Glutamatergic neuron (in vitro differentiated cells): ENCODE data around the gene TATDN2. TPM values are rescaled to one million over a fixed set of nuclear protein-coding genes. Genes with fewer than 3 reads are reported as not detected.

ENCODE experiments used
- DNase-seq: peaks from one replicate; pipeline ENCODE4 v3.0.0; 2022
- H3K27ac Mint-ChIP-seq: one replicate; pipeline ENCODE4 v1.8.0; 2020; ENCODE audit warnings: mild to moderate bottlenecking, mixed read lengths, inconsistent platforms; ENCODE audit not compliant: unreplicated experiment
- H3K27me3 Mint-ChIP-seq: one replicate; pipeline ENCODE4 v1.8.0; 2020; ENCODE audit warnings: mild to moderate bottlenecking, moderate library complexity, mixed read lengths, inconsistent platforms; ENCODE audit not compliant: unreplicated experiment
- H3K36me3 Mint-ChIP-seq: one replicate; pipeline ENCODE4 v1.8.0; 2020; ENCODE audit warnings: mild to moderate bottlenecking, mixed read lengths, inconsistent platforms; ENCODE audit not compliant: unreplicated experiment
- H3K4me1 Mint-ChIP-seq: one replicate; pipeline ENCODE4 v1.8.0; 2020; ENCODE audit warnings: mild to moderate bottlenecking, low read depth, mixed read lengths, inconsistent platforms; ENCODE audit not compliant: unreplicated experiment
- H3K4me3 Mint-ChIP-seq: one replicate; pipeline ENCODE4 v1.8.0; 2020; ENCODE audit warnings: mild to moderate bottlenecking, mixed read lengths, inconsistent platforms; ENCODE audit not compliant: unreplicated experiment
- H3K9me3 Mint-ChIP-seq: one replicate; pipeline ENCODE4 v1.8.0; 2020; ENCODE audit warnings: mild to moderate bottlenecking, moderate library complexity, mixed read lengths, inconsistent platforms; ENCODE audit not compliant: unreplicated experiment
- total RNA-seq: library from RNA; stranded (reverse); fragmentation: NEBNext Ultra II Directional; extraction: Animal tissue kit (Norgen Biotek cat#: 25700); gene quantifications from one replicate; pipeline ENCODE4 v1.2.1, GENCODE V29; 2021; ENCODE audit not compliant: unreplicated experiment
- TF ChIP-seq, protein P1 (sequence below): fragments of 200-600 bp; sonication (generic); IDR thresholded peaks from one replicate; pipeline ENCODE4 v1.5.0; 2021; ENCODE audit not compliant: partially characterized antibody, unreplicated experiment

Gene TATDN2
- total RNA-seq, 1 donor from 2014 or later: 24.7 TPM

DNA sequence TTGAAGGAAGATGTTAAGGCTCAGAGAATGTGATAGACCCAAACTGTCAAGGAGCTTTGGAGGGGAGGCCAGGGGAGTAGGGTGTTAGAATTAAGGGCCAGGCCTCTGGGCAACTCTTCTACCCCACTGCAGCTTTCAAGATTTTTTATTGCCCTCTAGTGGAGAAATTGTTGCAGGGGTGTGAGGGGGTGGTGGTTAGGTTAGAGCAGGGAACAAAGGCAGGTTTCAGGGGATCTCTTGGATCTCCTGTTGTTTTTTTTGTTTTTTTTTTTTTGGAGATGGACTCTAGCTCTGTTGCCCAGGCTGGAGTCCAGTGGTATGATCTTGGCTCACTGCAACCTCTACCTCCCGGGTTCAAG is 74.1 kb downstream of the TATDN2 start:
- H3K4me1 Mint-ChIP-seq: peaks cover 4% of the 10 kb centered on the region

DNA sequence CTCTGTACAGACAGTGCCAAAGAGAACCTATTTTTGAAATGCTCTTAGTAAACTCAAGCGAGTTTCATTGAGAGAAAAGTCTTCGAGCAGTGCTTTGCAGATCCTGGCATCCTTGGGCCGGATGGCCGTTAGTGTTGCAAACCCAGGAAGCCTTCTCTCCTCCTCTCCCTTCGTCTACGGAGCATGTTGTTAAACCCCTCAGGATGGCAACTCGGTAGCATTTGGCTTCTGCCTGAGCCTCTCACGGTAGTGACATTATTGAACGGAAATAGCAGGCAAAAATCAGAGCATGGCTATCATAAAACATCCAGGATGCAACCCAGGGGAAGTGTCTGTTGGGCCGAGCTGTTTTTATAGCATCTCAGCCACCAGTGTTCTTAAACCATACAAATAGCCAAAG is 79.3 kb downstream of the TATDN2 start:
- Mint-ChIP-seq H3K27ac (no peak overlapping the region), H3K27me3 (peaks cover 2% of the 10 kb centered on the region), H3K4me1 (peaks cover 3% of the 10 kb centered on the region), H3K9me3 (no peaks in the 10 kb centered on the region), H3K4me3 (no peak overlapping the region), H3K36me3 (no peaks in the 10 kb centered on the region)
- TF ChIP-seq, protein P1, sequence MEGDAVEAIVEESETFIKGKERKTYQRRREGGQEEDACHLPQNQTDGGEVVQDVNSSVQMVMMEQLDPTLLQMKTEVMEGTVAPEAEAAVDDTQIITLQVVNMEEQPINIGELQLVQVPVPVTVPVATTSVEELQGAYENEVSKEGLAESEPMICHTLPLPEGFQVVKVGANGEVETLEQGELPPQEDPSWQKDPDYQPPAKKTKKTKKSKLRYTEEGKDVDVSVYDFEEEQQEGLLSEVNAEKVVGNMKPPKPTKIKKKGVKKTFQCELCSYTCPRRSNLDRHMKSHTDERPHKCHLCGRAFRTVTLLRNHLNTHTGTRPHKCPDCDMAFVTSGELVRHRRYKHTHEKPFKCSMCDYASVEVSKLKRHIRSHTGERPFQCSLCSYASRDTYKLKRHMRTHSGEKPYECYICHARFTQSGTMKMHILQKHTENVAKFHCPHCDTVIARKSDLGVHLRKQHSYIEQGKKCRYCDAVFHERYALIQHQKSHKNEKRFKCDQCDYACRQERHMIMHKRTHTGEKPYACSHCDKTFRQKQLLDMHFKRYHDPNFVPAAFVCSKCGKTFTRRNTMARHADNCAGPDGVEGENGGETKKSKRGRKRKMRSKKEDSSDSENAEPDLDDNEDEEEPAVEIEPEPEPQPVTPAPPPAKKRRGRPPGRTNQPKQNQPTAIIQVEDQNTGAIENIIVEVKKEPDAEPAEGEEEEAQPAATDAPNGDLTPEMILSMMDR: no peak
- DNase-seq: no peak

More for the DNA sequence above, 74.1 kb downstream of the TATDN2 start:
- TF ChIP-seq, protein P1: peak; percentile 28
- DNase-seq: no peak
- no peak overlapping the region for H3K27ac Mint-ChIP-seq
- H3K9me3 Mint-ChIP-seq: no peaks in the 10 kb centered on the region
- H3K27me3 Mint-ChIP-seq: peaks cover 2% of the 10 kb centered on the region
- no peaks in the 10 kb centered on the region for H3K36me3 Mint-ChIP-seq
- H3K4me3 Mint-ChIP-seq: no peak overlapping the region

DNA sequence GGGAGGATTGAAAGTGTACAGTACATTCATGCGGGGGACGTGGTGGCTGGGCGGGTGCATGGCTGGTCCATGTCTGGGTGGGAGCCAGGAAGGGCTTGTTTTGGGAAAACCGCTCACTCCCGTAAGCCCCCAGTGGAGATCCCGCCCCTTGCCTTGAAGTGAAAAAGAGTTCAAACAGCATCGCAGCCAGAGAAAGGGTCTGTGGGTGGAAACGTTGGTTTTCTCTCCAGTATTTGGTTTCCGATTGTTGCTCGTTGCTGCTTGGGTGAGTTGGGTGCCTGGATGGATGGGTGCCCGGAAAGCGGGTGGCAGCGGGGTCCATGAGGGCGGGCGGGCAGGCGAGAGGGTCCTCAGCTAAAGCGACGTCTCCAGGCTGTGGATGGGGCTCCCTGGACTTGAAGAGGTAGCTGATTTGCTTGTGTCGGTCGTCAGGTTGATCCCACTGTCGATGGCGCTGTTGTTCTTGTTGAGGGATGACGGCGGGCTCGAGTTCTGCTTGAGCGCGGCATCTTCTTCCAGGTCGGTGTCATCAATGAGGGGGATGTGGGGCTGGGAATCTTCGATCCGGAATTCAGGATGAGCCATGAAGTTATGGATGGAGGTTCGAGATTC is 80.3 kb downstream of the TATDN2 start:
- H3K4me3 Mint-ChIP-seq: no peak overlapping the region
- no peak for DNase-seq
- TF ChIP-seq, protein P1: no peak
- peaks cover 2% of the 10 kb centered on the region for H3K27me3 Mint-ChIP-seq
- H3K9me3 Mint-ChIP-seq: no peaks in the 10 kb centered on the region
- H3K4me1 Mint-ChIP-seq: peaks cover 3% of the 10 kb centered on the region
- no peaks in the 10 kb centered on the region for H3K36me3 Mint-ChIP-seq
- no peak overlapping the region for H3K27ac Mint-ChIP-seq

DNA sequence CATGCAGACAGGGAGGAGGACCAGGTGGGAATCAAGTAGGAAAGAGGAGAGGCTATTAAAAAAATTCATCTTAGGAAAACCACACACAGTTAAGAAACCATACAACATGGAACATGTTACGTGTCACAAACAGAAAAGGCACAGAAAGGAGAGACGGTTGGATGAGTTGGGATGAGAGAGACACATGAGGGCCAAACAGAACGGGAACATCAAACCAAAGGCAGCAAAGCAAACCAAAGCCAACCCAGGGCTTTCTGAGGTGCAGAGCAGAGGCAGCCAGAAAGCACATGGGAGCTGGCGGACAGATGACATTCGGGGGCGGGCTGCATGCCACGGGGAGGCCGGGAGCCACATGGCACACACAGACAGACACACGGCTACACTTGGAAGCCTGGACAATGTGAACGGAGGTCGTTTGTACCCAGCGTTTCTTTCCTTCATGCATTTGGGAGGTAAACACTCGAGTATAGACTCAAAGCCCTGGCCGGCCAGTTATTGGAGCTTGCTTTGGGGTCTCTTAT is 81.3 kb downstream of the TATDN2 start:
- peak overlapping the region; percentile 31 for H3K27ac Mint-ChIP-seq
- H3K4me1 Mint-ChIP-seq: peaks cover 3% of the 10 kb centered on the region
- no peaks in the 10 kb centered on the region for H3K9me3 Mint-ChIP-seq
- no peak for DNase-seq
- peaks cover 5% of the 10 kb centered on the region for H3K27me3 Mint-ChIP-seq
- TF ChIP-seq, protein P1: no peak
- H3K36me3 Mint-ChIP-seq: no peaks in the 10 kb centered on the region
- H3K4me3 Mint-ChIP-seq: no peak overlapping the region

DNA sequence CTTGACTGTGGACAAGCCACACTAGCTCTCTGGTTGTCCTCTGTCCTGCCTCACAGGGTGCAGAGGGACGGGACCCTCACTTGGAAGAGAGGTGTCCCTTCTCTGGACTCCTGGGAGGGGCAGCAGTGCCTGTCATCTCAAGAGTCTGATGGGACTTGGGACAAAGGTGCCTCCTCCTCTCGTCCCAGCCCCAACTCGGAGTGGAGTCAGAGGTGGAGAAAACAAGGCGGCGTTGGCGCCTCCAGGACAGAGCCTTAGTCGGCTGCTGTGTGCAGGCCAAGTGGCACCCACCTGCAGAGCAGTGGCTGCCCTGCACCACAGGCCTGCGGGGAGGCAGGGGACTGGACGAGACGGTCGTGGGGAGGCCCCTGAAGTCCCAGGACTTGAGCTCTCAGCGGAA is 82.1 kb downstream of the TATDN2 start:
- Mint-ChIP-seq H3K36me3 (no peaks in the 10 kb centered on the region), H3K27me3 (peaks cover 6% of the 10 kb centered on the region), H3K9me3 (no peaks in the 10 kb centered on the region), H3K27ac (no peak overlapping the region), H3K4me3 (no peak overlapping the region), H3K4me1 (peaks cover 3% of the 10 kb centered on the region)
- no peak for DNase-seq
- TF ChIP-seq, protein P1: no peak
